ENCODE measurements around the gene BPIFA3.
"Not testable (repeated sequence)": the region's sequence is repeated elsewhere in the genome, so short reads cannot be mapped to it uniquely, and the experiment has no call there.

BPIFA3 gene

DNA sequence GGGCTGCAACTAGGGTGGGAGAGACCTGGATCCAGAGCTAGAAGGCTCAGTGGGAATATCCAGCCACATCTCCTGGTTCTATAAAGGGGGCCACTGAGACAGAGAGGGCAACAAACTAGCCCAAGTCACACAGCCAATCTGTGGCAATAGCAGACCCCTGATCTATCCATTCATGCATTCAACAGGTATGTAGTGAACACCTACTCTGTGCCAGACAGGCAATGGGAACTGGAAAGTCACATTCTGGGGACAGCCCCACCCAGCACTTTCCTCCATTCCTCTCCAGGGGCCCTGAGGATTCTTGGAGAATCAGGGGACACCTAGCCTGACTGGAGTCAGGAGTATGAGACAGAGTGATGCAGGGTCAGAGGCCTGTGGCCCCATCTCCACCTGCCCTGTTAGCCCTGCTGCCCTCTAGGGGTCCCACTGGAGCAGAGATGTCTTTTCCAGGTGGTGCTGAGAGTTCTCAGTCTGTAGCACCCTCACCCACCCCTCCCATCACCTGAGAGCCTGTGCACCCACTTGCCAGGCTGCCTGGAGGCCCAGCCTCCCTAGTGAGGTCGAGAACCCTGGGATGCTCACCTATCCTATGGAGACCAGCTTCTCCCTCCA lies 35.6 kb upstream of the BPIFA3 start:
- TF ChIP-seq HOXC10 (CRISPR knock-in tag; IDR thresholded peaks at IDR 0.05) (no peak), SCRT2 (tag by site-specific recombination; IDR thresholded peaks at IDR 0.05) (peak; percentile 65), ZFP41 (tag by site-specific recombination; IDR thresholded peaks at IDR 0.05; ENCODE audit: borderline replicate concordance) (no peak), ZNF2 (tag by site-specific recombination; IDR thresholded peaks at IDR 0.05) (no peak), ZNF624 (tag by site-specific recombination; IDR thresholded peaks at IDR 0.05) (no peak), ZNF184 (tag by site-specific recombination; IDR thresholded peaks at IDR 0.05) (no peak), ZBTB7A (tag by site-specific recombination; IDR thresholded peaks at IDR 0.05; ENCODE audit: low read depth) (no peak), GLI4 (tag by site-specific recombination; IDR thresholded peaks at IDR 0.05) (no peak), KLF16 (tag by site-specific recombination; IDR thresholded peaks at IDR 0.05) (no peak), ZNF350 (tag by site-specific recombination; IDR thresholded peaks at IDR 0.05) (no peak), SCRT1 (tag by site-specific recombination; IDR thresholded peaks at IDR 0.05; ENCODE audit: borderline replicate concordance) (0 out of 2 replicates have a peak, but pooled peaks have one; percentile 62)
- TF ChIP-seq, protein P1, sequence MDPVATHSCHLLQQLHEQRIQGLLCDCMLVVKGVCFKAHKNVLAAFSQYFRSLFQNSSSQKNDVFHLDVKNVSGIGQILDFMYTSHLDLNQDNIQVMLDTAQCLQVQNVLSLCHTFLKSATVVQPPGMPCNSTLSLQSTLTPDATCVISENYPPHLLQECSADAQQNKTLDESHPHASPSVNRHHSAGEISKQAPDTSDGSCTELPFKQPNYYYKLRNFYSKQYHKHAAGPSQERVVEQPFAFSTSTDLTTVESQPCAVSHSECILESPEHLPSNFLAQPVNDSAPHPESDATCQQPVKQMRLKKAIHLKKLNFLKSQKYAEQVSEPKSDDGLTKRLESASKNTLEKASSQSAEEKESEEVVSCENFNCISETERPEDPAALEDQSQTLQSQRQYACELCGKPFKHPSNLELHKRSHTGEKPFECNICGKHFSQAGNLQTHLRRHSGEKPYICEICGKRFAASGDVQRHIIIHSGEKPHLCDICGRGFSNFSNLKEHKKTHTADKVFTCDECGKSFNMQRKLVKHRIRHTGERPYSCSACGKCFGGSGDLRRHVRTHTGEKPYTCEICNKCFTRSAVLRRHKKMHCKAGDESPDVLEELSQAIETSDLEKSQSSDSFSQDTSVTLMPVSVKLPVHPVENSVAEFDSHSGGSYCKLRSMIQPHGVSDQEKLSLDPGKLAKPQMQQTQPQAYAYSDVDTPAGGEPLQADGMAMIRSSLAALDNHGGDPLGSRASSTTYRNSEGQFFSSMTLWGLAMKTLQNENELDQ (tag by site-specific recombination; IDR thresholded peaks at IDR 0.05; ENCODE audit: low read depth) = no peak
- no peak overlapping the region for H3K4me3 ChIP-seq (ENCODE audit: low read depth, low read length)
- ChIA-PET POLR2A (no interaction called here), CTCF (no interaction called here)
- no peaks in the 10 kb centered on the region for H3K9me3 ChIP-seq (ENCODE audit: control insufficient read depth, insufficient read depth, low read depth, low read length)
- no peak overlapping the region for H3K27ac ChIP-seq (ENCODE audit: extremely low read depth, low read depth, low read length)
- no peaks in the 10 kb centered on the region for H3K36me3 ChIP-seq (ENCODE audit: control insufficient read depth in 2 of 2, insufficient read depth in 1 of 2, low read length in 2 of 2)
- no peaks in the 10 kb centered on the region for H3K4me1 ChIP-seq (ENCODE audit: control insufficient read depth, insufficient read depth, low read length)

GRCh38 chr20:33183312-33183711 lies 33.8 kb upstream of the BPIFA3 start:
- CTCF ChIA-PET = interaction anchor here (0.6 to 1.0 kb wide), 2 partner anchors 87 to 286 kb away, joined by 3 to 4 read pairs; no protein-coding TSS in a partner anchor
- H3K4me1 ChIP-seq (ENCODE audit: control insufficient read depth, insufficient read depth, low read length) = no peaks in the 10 kb centered on the region
- POLR2A ChIA-PET = no interaction called here
- no peak for TF ChIP-seq ZNF335 (tag by site-specific recombination; conservative IDR thresholded peaks at IDR 0.05)
- TF ChIP-seq ZNF324 (tag by site-specific recombination; IDR thresholded peaks at IDR 0.05) = no peak
- TF ChIP-seq ZNF266 (tag by site-specific recombination; IDR thresholded peaks at IDR 0.05; ENCODE audit: low read depth) = no peak
- no peak for TF ChIP-seq GLIS1 (tag by site-specific recombination; IDR thresholded peaks at IDR 0.05)
- TF ChIP-seq HOXD13 (CRISPR knock-in tag; IDR thresholded peaks at IDR 0.05; ENCODE audit: borderline replicate concordance) = no peak
- no peak for TF ChIP-seq ZSCAN23 (tag by site-specific recombination; IDR thresholded peaks at IDR 0.05)
- TF ChIP-seq ZNF24 (tag by site-specific recombination; IDR thresholded peaks at IDR 0.05) = no peak
- no peak for TF ChIP-seq ZNF623 (tag by site-specific recombination; IDR thresholded peaks at IDR 0.05)
- TF ChIP-seq ZNF202 (tag by site-specific recombination; IDR thresholded peaks at IDR 0.05; ENCODE audit: borderline replicate concordance) = no peak
- no peak for TF ChIP-seq ZBTB21 (tag by site-specific recombination; IDR thresholded peaks at IDR 0.05)
- TF ChIP-seq ZNF843 (tag by site-specific recombination; IDR thresholded peaks at IDR 0.05) = no peak
- no peak for TF ChIP-seq ZNF654 (tag by site-specific recombination; IDR thresholded peaks at IDR 0.05; ENCODE audit: low read depth)
- no peak overlapping the region for H3K27ac ChIP-seq (ENCODE audit: extremely low read depth, low read depth, low read length)
- H3K4me3 ChIP-seq (ENCODE audit: low read depth, low read length) = no peak overlapping the region
- no peaks in the 10 kb centered on the region for H3K9me3 ChIP-seq (ENCODE audit: control insufficient read depth, insufficient read depth, low read depth, low read length)
- no peaks in the 10 kb centered on the region for H3K36me3 ChIP-seq (ENCODE audit: control insufficient read depth in 2 of 2, insufficient read depth in 1 of 2, low read length in 2 of 2)

DNA sequence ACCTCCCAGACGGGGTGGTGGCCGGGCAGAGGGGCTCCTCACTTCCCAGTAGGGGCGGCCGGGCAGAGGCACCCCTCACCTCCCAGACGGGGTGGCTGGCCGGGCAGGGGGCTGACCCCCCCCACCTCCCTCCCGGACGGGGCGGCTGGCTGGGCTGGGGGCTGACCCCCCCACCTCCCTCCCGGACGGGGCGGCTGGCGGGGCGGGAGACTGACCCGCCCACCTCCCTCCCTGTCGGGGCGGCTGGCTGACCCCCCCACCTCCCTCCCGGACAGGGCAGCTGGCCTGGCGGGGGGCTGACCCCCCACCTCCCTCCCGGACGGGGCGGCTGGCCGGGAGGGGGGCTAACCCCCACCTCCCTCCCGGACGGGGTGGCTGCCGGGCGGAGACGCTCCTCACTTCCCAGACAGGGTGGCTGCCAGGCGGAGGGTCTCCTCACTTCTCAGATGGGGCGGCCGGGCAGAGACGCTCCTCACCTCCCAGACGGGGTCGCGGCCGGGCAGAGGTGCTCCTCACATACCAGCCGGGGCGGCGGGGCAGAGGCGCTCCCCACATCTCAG lies 32.0 kb upstream of the BPIFA3 start:
- H3K4me3 ChIP-seq (ENCODE audit: low read depth, low read length); H3K27ac ChIP-seq (ENCODE audit: extremely low read depth, low read depth, low read length); H3K9me3 ChIP-seq (ENCODE audit: control insufficient read depth, insufficient read depth, low read depth, low read length); CTCF ChIA-PET; H3K4me1 ChIP-seq (ENCODE audit: control insufficient read depth, insufficient read depth, low read length); POLR2A ChIA-PET; H3K36me3 ChIP-seq (ENCODE audit: control insufficient read depth in 2 of 2, insufficient read depth in 1 of 2, low read length in 2 of 2): not testable (repeated sequence)
